Measurements from ENCODE around the gene CCL22.

Gene CCL22

DNA sequence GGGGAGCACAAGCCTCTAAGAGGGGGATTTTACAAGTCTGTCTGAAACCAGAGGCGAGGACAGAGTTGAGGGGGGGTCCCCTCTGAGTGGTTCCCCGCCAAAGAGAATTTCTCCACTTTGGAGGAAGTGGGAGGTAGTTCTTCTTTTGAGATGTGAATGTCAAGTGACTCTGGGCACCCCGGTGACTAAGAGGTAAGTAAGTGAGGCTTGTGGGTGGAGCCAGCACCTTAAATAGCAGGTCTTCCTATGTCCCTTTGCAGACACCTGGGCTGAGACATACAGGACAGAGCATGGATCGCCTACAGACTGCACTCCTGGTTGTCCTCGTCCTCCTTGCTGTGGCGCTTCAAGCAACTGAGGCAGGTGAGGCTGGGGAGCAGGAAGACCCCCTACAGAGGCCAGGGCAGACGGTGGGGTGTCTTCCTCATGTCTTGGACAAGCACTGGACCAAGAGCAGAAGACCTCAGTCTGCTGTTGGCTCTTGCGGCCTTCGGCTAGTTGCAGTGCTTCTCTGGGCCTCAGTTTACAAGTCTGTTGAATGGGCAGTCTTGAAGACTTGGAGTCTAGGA, at the start of gene CCL22:
Gene CCL22 (plus strand): TSS at position 257 of the 569 bp plus-strand sequence. CDS start 34 bp downstream, at position 291.
- no peaks in the 10 kb centered on the region for H3K36me3 ChIP-seq (ENCODE audit: control insufficient read depth, insufficient read depth, low read length)
- H3K4me1 ChIP-seq (ENCODE audit: control insufficient read depth, insufficient read depth, low read length): no peaks in the 10 kb centered on the region
- no peak within 1 kb of the TSS for H3K4me3 ChIP-seq (ENCODE audit: low read length)
- no peak within 1 kb of the TSS for H3K9ac ChIP-seq (ENCODE audit: low read length)
- no peak within 1 kb of the TSS for H3K27ac ChIP-seq (ENCODE audit: low read depth, low read length)
- H3K27me3 ChIP-seq (ENCODE audit: control insufficient read depth, insufficient read depth, low read length): no peaks in the 10 kb centered on the region

DNA sequence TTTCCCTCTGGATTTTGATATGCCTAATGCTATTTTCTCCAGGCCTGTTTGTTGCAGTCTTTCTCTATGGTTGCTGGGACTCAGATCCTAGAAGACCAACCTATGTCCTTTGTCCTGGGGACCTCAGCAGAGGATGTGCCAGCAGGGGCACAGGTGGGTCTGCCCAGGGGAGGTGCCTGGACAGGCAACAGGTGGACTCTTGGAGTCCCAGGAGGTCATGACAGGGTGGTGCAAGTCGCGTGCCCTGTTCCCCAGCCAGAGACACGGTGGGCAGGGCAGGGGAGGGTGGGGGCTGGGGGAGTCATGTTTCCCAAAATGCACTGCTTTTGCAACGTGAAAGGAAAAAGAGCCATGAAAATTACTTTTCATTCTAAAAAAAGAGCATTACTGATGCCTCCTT, 47.8 kb upstream of the CCL22 start:
- H3K4me1 ChIP-seq (ENCODE audit: control insufficient read depth, insufficient read depth, low read length): no peaks in the 10 kb centered on the region

GRCh38 chr16:57313509-57313908, 45.1 kb upstream of the CCL22 start:
- no peak overlapping the region for H3K4me3 ChIP-seq (ENCODE audit: low read length)
- H3K27ac ChIP-seq (ENCODE audit: low read depth, low read length): no peak overlapping the region
- no peaks in the 10 kb centered on the region for H3K36me3 ChIP-seq (ENCODE audit: control insufficient read depth, insufficient read depth, low read length)
- no peak overlapping the region for H3K9ac ChIP-seq (ENCODE audit: low read length)
- H3K4me1 ChIP-seq (ENCODE audit: control insufficient read depth, insufficient read depth, low read length): no peaks in the 10 kb centered on the region
- H3K27me3 ChIP-seq (ENCODE audit: control insufficient read depth, insufficient read depth, low read length): no peaks in the 10 kb centered on the region

More for the DNA sequence above, 47.8 kb upstream of the CCL22 start:
- Histone ChIP-seq H3K27me3 (ENCODE audit: control insufficient read depth, insufficient read depth, low read length) (no peaks in the 10 kb centered on the region), H3K36me3 (ENCODE audit: control insufficient read depth, insufficient read depth, low read length) (no peaks in the 10 kb centered on the region), H3K9ac (ENCODE audit: low read length) (no peak overlapping the region), H3K27ac (ENCODE audit: low read depth, low read length) (no peak overlapping the region), H3K4me3 (ENCODE audit: low read length) (no peak overlapping the region)

- no peaks in the 10 kb centered on the region for H3K36me3 ChIP-seq (ENCODE audit: control insufficient read depth, insufficient read depth, low read length)
- H3K9ac ChIP-seq (ENCODE audit: low read length): no peak overlapping the region
- H3K4me3 ChIP-seq (ENCODE audit: low read length): no peak overlapping the region
- no peaks in the 10 kb centered on the region for H3K27me3 ChIP-seq (ENCODE audit: control insufficient read depth, insufficient read depth, low read length)
- H3K4me1 ChIP-seq (ENCODE audit: control insufficient read depth, insufficient read depth, low read length): no peaks in the 10 kb centered on the region
- no peak overlapping the region for H3K27ac ChIP-seq (ENCODE audit: low read depth, low read length)
These were observed 44.3 kb upstream of the CCL22 start for GRCh38 chr16:57314161-57314785.

DNA sequence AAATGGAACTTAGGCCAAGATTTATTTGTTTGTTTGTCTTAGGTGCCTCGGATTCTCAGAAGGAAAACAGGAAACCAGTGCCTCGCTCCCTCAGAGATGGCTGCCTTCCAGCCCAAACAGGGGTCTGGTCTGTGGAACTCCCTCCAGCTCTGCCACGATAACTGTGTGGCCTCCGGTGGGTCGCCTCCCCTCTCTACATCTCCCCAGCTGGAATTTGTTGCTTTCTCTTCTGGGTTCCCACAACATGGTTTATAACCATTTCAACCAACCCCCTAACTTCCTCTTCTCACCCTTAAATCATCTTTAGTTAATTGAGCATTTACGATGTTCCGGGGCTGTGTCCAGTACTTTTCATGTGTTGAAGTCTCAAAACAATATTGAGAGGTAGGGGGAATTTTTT, 43.2 kb upstream of the CCL22 start:
- no peak overlapping the region for H3K9ac ChIP-seq (ENCODE audit: low read length)
- no peak overlapping the region for H3K4me3 ChIP-seq (ENCODE audit: low read length)
- no peaks in the 10 kb centered on the region for H3K36me3 ChIP-seq (ENCODE audit: control insufficient read depth, insufficient read depth, low read length)
- H3K27me3 ChIP-seq (ENCODE audit: control insufficient read depth, insufficient read depth, low read length): no peaks in the 10 kb centered on the region
- no peak overlapping the region for H3K27ac ChIP-seq (ENCODE audit: low read depth, low read length)
- no peaks in the 10 kb centered on the region for H3K4me1 ChIP-seq (ENCODE audit: control insufficient read depth, insufficient read depth, low read length)

- H3K4me3 ChIP-seq (ENCODE audit: low read length): no peak overlapping the region
- no peaks in the 10 kb centered on the region for H3K36me3 ChIP-seq (ENCODE audit: control insufficient read depth, insufficient read depth, low read length)
- H3K27me3 ChIP-seq (ENCODE audit: control insufficient read depth, insufficient read depth, low read length): no peaks in the 10 kb centered on the region
- no peaks in the 10 kb centered on the region for H3K4me1 ChIP-seq (ENCODE audit: control insufficient read depth, insufficient read depth, low read length)
- no peak overlapping the region for H3K27ac ChIP-seq (ENCODE audit: low read depth, low read length)
- no peak overlapping the region for H3K9ac ChIP-seq (ENCODE audit: low read length)
These were observed 42.1 kb upstream of the CCL22 start for GRCh38 chr16:57316390-57317017.

GRCh38 chr16:57318240-57318970, 40.2 kb upstream of the CCL22 start:
- Histone ChIP-seq H3K27ac (ENCODE audit: low read depth, low read length) (no peak overlapping the region), H3K9ac (ENCODE audit: low read length) (no peak overlapping the region), H3K4me3 (ENCODE audit: low read length) (no peak overlapping the region), H3K4me1 (ENCODE audit: control insufficient read depth, insufficient read depth, low read length) (no peaks in the 10 kb centered on the region), H3K27me3 (ENCODE audit: control insufficient read depth, insufficient read depth, low read length) (no peaks in the 10 kb centered on the region), H3K36me3 (ENCODE audit: control insufficient read depth, insufficient read depth, low read length) (no peaks in the 10 kb centered on the region)

DNA sequence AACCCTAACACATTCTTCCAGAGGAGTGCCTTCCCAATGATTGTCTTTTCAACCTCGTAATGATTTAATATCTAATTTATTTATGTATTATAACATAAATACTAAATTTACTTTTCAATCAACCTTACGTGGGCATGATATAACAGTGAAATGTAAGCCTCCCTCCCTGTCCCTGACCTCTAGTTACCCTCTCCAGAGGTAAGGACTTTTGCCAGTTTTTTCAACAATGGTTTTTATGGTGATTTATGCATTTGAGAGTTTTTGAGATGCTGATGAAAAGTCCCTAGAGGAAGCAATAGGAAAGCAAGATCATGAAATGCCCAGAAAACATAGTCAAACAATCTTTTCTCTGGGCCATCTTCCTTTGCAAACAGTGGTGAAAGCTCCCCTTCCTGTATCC, 38.9 kb upstream of the CCL22 start:
- H3K27ac ChIP-seq (ENCODE audit: low read depth, low read length): no peak overlapping the region
- H3K4me1 ChIP-seq (ENCODE audit: control insufficient read depth, insufficient read depth, low read length): no peaks in the 10 kb centered on the region
- H3K4me3 ChIP-seq (ENCODE audit: low read length): no peak overlapping the region
- H3K36me3 ChIP-seq (ENCODE audit: control insufficient read depth, insufficient read depth, low read length): no peaks in the 10 kb centered on the region
- H3K9ac ChIP-seq (ENCODE audit: low read length): no peak overlapping the region
- H3K27me3 ChIP-seq (ENCODE audit: control insufficient read depth, insufficient read depth, low read length): no peaks in the 10 kb centered on the region

DNA sequence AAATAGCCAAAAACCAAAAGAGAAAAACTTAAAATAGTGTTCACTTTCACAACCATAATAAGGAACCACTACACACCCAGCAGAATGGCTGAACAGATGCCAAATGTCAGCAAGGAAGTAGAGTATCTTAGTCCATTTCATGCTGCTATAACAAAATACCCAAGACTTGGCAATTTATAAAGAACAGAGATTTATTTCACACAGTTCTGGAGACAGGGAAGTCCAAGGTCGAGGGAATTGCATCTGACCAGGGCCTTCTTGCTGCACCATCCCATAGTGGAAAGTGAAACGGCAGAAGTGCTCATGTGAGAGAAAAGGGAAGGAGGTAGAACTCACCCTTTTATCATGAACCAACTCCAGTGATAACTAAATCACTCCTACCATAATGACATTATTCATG, 33.8 kb upstream of the CCL22 start:
- Histone ChIP-seq H3K9ac (ENCODE audit: low read length) (no peak overlapping the region), H3K27me3 (ENCODE audit: control insufficient read depth, insufficient read depth, low read length) (no peaks in the 10 kb centered on the region)

GRCh38 chr16:57325458-57325857, 33.1 kb upstream of the CCL22 start:
- Histone ChIP-seq H3K27me3 (ENCODE audit: control insufficient read depth, insufficient read depth, low read length) (no peaks in the 10 kb centered on the region), H3K36me3 (ENCODE audit: control insufficient read depth, insufficient read depth, low read length) (no peaks in the 10 kb centered on the region)

More for the DNA sequence above, 33.8 kb upstream of the CCL22 start:
- no peaks in the 10 kb centered on the region for H3K36me3 ChIP-seq (ENCODE audit: control insufficient read depth, insufficient read depth, low read length)
- H3K4me3 ChIP-seq (ENCODE audit: low read length): no peak overlapping the region
- no peak overlapping the region for H3K27ac ChIP-seq (ENCODE audit: low read depth, low read length)
- no peaks in the 10 kb centered on the region for H3K4me1 ChIP-seq (ENCODE audit: control insufficient read depth, insufficient read depth, low read length)

DNA sequence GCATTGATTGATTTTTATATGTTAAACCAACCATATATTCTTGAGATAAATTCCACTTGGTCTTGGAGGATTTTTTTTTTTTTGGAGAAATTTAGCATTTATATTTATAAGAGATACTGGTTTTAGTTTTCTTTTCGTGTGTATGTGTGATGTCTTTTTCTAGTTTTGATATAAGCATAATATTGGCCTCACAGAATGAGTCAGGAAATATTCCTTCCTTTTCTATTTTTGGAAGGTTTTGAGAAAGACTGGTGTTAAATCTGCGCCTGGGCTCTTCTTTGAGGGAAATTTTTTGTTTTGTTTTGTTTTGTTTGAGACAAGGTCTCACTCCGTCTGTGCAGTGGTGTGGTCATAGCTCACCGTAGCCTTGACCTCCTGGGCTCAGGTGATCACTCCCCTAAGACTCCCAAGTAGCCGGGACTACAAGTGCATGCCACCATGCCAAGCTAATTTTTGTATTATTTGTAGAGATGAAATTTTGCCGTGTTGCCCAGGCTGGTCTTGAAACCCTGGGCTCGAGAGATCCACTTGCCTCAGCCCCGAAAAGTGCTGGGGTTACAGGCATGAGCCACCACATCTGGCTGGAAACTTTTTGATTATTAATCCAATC, 28.8 kb upstream of the CCL22 start:
- Histone ChIP-seq H3K4me1 (ENCODE audit: control insufficient read depth, insufficient read depth, low read length) (no peaks in the 10 kb centered on the region), H3K27me3 (ENCODE audit: control insufficient read depth, insufficient read depth, low read length) (no peaks in the 10 kb centered on the region), H3K27ac (ENCODE audit: low read depth, low read length) (no peak overlapping the region), H3K4me3 (ENCODE audit: low read length) (no peak overlapping the region), H3K36me3 (ENCODE audit: control insufficient read depth, insufficient read depth, low read length) (no peaks in the 10 kb centered on the region), H3K9ac (ENCODE audit: low read length) (no peak overlapping the region)

More at GRCh38 chr16:57325458-57325857, 33.1 kb upstream of the CCL22 start:
- Histone ChIP-seq H3K4me1 (ENCODE audit: control insufficient read depth, insufficient read depth, low read length) (no peaks in the 10 kb centered on the region), H3K27ac (ENCODE audit: low read depth, low read length) (no peak overlapping the region), H3K4me3 (ENCODE audit: low read length) (no peak overlapping the region), H3K9ac (ENCODE audit: low read length) (no peak overlapping the region)

GRCh38 chr16:57331355-57331754, 27.2 kb upstream of the CCL22 start:
- Histone ChIP-seq H3K27ac (ENCODE audit: low read depth, low read length) (no peak overlapping the region), H3K4me1 (ENCODE audit: control insufficient read depth, insufficient read depth, low read length) (no peaks in the 10 kb centered on the region), H3K4me3 (ENCODE audit: low read length) (no peak overlapping the region), H3K27me3 (ENCODE audit: control insufficient read depth, insufficient read depth, low read length) (no peaks in the 10 kb centered on the region), H3K9ac (ENCODE audit: low read length) (no peak overlapping the region), H3K36me3 (ENCODE audit: control insufficient read depth, insufficient read depth, low read length) (no peaks in the 10 kb centered on the region)
